NCI-H1694 (cell line): ENCODE data around the gene ZNF174.
A peak's percentile ranks its signal among the peaks of the same experiment; 100 is the strongest.

Source experiments
- DNase-seq: peaks from one replicate; lab custom pipeline; 2025; lab: John Stamatoyannopoulos, UW

ZNF174 gene

DNA sequence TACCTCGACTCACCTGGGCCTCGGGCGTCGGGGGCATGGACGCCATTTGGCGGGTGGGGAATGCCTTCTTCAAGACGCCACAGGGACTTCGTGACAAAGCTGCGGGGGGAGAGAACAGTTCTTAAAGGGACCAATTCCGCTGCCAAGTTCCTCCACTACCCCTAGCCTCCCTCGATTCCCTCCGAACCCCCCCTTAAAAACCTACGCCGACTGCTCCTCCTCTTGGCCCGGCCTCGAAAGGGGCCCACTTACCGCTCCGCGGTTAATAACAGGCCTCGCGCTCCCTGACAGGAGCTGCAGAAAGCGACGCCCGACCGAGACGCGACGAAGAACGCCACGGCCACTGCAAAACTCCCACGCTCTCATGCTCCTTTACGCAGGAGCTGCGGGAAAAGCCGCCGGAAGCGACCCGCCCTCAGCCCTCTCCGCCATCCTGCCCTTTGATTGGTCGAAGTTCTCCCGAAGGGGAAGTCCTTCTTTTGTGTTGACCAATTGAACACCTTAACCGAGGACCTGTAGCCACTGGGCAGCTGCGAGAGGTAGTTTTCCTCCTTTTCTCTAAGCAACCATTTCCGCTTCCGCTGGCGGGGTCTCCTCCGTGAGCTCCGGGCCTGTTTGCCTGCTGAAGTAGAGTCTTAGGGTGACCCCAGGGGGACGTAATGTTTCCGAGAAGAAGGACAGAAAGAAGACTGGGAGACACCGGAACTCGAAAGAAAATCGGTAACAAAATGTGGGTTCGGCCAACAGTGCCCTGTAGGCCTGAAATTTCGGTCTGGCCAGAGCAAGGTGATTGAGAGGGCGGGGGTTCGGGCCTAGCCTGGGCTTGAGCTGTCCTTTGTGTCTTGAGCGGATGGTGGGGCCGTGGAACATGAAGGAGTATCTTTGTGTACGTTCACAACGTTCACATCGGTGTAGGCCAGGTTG lies 42.4 kb downstream of the ZNF174 start, which contains the start of the genes NAA60 and ZNF597:
NAA60 (plus strand) TSS at position 573 of the 924 bp plus-strand sequence. CDS start 32,548 bp downstream, outside the sequence.
ZNF597 (minus strand) TSS at position 397 of the 924 bp plus-strand sequence; CDS start at position 46, 351 bp downstream.
- peak; percentile 79 for DNase-seq

DNA sequence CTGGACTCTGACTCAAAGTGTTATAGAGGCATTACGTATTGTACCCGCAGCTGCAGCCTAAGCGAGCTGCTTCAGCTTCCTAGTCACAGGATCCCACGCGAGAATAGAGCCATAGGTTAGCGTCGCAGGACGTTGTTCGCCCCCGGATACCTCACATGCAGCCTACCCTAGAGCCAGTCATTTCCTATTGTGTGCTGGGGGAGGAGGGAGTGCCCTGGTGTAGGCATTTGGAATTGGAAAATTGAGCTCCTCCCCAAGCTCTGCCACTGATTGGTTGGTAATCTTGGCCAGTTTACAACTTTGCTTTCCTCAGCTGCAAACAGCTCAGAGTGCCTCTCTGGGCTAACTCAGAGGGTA lies 43.0 kb downstream of the ZNF174 start:
- DNase-seq: no peak

DNA sequence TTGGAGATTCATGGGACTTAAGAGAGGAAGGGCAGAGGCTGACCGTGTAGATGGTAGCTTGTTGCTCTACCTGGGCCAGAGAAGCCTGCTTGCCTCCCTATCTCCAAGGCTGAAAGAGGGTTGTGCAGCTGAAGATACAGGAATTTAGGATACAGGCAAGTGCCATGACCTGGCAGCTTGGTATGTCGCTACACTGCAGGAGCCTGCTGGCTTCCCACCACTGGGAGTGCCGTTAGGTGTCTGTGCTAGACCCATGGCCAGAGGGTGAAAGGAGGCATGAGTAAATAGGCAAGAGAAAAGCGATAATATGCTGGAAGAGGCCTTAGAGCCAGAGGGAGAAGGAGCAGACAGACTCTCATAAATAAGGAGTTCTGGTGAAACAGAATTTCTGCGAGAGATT lies 53.1 kb downstream of the ZNF174 start:
- DNase-seq: no peak

DNA sequence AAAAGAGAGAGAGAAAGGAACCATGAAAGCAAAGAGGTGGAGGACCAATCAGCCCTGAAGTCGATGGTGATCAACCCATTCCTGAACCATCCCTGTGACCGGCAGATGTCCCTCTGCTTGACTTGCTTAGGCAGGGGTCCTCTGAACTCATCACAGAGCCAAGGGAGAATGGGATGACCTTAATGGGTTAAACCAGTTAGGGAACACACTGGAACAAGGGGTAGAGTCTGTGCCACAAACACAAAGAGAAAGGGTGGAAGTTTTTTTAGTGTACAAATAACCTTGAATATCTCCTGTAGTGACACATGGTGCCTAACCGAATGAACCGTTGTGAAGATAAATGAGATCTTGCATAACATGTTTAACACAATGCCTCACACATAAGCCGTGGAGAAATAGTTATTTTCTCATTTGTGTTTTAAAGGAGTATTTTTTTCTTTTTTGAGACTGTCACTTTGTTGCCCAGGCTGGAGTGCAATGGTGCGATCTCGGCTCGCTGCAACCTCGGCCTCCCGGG lies 53.7 kb downstream of the ZNF174 start:
- DNase-seq: no peak

DNA sequence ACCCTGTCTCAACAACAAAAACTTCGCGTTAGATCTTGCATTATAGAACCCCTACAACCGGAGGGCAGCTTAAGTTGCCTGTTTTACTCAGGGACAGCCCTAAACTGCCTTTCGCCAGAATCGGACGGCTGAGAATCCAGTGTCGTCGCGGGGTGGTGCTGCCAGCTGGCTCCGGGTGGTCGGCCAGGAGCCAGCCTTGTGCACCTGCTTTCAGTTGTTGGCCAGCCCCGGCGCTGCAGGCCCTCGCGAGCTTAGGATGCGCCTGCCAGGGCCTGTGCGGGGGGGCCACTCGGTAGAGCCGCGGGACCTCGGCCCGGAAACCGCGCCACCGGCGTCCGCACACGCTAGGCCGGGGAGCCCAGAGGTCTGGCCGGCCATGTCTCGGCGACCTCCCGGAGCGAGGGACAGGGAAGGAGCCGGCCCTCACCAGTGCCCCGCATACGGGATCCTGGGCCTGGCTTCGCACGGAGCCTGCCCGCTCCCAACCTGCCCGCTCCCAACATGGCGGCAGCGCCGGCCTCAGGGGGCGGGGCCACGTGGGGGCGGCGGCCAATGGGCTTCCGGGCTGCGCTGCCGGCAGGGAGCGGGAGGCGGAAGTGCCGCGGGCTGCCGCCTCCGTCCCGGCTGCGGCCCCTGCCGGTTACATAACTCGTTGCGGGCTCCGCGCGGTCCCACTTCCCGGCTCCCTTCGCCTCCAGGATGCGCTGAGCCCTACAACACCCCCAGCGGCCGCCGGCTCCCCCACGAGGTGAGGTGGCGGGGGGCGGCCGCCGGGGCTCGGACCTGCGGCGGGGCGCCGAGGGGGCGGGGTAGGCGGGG lies 56.6 kb downstream of the ZNF174 start:
- peak; percentile 38 for DNase-seq

DNA sequence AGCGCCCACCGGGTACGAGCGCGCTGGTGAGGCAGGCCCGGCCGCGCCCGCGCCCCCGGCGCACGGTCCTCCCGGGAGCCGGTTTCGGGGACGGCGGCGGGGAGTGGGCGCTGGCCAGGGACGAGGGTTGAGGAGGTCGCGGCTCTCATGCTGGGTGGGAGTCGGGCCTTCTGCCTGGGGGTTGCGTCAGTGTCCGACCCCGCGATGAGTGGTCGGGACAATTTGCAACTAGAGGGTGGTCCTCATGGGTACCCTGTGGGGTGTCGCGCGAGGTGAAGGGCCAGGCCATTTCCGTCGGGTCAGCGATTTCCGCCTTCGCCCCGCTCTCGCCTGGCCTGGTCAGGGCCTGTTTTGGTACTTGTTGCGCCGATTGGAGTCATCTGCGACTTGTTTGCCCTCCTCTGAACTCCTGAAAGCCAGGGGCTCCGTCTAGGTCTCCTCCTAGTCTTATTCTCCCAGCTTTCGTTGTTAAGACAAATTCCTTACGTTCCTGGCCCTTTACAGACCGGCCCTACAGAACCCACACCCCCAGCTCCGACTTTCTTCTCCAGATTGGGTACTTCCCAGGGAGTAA lies 57.4 kb downstream of the ZNF174 start:
- DNase-seq: no peak

DNA sequence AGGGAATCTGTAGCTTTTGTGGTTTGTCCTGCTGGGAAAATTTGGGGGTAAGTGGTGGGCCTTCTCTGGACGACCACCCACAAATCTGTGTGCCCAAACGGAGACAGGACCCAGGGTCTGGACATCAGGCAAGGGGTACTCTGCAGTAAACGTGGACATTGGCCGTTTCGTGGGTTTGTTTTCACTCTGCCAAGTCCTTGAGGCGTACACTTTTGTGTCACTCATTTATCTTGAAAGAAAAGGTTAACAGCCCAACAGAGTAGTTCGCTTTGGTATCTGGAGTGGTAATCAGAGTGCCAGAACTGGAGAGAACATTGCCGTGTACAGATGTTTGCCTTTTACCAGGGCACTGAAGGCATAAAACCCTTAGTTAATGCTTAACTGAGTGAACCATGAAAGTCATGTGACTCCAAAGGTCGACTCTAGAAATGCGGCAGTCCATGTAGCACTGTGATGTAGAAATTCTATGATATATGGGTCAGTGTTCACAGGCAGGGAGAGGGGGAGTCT lies 57.9 kb downstream of the ZNF174 start:
- DNase-seq: no peak
